ENCODE data around the gene ZNF100.
A peak's percentile ranks its signal among the peaks of the same experiment; 100 is the strongest.

ZNF100 gene

DNA sequence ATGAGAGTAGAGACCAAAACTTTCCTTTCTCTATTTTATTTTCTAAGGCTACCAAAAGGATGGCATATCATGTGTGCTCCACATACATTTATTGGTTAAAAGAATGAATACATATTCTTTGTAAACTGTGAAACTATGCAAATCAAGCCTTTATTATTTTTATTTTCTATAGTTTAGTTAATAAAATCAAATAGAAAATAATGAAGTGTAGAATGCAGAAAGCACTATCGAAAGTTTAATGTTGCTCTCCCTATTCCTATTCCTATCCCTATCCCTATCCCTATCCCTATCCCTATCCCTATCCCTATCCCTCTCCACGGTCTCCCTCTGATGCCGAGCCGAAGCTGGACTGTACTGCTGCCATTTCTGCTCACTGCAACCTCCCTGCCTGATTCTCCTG lies 60.3 kb downstream of the ZNF100 start:
- Histone ChIP-seq H3K4me1 (no peaks in the 10 kb centered on the region), H3K4me3 (no peak overlapping the region), H3K27me3 (no peaks in the 10 kb centered on the region), H3K9me3 (peaks cover 0 to 5% (median 0%) of the 10 kb centered on the region in 3 donors), H3K27ac (no peak overlapping the region), H3K36me3 (no peaks in the 10 kb centered on the region)
- TF ChIP-seq CTCF (IDR thresholded peaks at IDR 0.05): no peak
- intact Hi-C loops (cut with DNase I; ENCODE audit: low total_unique reads): no loop called here
- DNase-seq: no peak

DNA sequence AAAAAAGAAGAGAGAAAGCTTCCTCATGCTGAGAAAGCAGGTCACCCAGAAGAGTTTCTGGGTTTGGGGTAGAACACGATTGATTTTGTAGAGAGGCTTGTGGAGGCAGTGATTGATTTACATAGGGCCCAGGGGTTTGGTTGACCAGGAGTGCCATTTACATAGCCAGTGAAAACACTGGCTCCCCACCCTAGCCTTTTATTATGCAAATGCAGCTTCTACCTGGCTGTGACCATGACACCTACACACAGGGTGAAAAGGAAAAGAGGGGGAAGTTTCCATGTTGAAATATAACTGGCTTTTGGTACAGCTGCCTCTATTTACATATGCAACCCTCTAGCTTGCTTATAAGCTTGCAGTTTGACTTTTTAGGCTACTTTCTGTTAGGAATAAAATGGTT lies 62.0 kb downstream of the ZNF100 start:
- H3K27me3 ChIP-seq: no peaks in the 10 kb centered on the region
- H3K4me1 ChIP-seq: no peaks in the 10 kb centered on the region
- H3K9me3 ChIP-seq: peaks cover 0 to 5% (median 0%) of the 10 kb centered on the region in 3 donors
- TF ChIP-seq CTCF (IDR thresholded peaks at IDR 0.05): no peak
- H3K4me3 ChIP-seq: no peak overlapping the region
- H3K27ac ChIP-seq: no peak overlapping the region
- intact Hi-C loops (cut with DNase I; ENCODE audit: low total_unique reads): no loop called here
- no peaks in the 10 kb centered on the region for H3K36me3 ChIP-seq
- DNase-seq: no peak

DNA sequence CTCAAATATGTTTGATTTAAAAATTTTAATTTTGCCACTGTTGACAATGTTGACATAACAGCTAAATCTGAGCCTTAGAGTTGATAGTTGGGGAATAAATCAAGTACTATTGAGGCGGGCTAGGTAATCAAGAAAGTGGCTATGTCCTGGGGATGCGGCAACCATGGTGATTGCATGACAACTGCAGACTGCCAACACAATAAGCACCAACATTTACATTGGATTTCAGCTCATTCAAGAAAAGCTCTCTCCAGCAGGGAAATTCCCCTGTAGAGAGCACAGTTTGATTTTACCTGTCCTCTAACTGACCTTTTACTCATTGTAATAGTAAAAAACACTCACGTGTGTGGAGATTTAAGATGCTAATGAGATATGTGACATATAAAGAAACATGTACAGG lies 63.1 kb downstream of the ZNF100 start:
- Histone ChIP-seq H3K27ac (no peak overlapping the region), H3K27me3 (no peaks in the 10 kb centered on the region), H3K4me1 (no peaks in the 10 kb centered on the region), H3K36me3 (no peaks in the 10 kb centered on the region), H3K4me3 (no peak overlapping the region), H3K9me3 (peaks cover 0 to 1% (median 0%) of the 10 kb centered on the region in 3 donors)
- intact Hi-C loops (cut with DNase I; ENCODE audit: low total_unique reads): no loop called here
- DNase-seq: no peak
- TF ChIP-seq CTCF (IDR thresholded peaks at IDR 0.05): no peak

DNA sequence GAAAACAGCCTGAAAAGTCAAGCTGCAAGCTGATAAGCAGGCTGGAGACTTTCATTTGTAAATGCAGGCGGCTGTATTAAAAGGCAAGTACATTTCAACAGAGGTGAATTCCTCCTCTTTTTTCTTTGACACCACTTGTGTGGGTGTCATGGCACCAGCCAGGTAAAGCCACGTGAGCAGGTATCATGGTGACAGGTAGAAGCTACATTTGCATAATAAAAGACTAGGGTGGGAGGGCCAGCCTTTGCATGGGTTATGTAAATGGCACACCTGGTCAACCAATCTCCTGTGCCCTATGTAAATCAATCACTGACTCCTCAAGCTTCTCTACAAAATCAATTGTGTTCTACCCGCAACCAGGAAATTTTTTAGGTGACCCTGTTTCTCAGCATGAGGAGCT lies 68.2 kb downstream of the ZNF100 start:
- H3K4me1 ChIP-seq: no peaks in the 10 kb centered on the region
- DNase-seq: no peak
- no peaks in the 10 kb centered on the region for H3K27me3 ChIP-seq
- no peak for TF ChIP-seq CTCF (IDR thresholded peaks at IDR 0.05)
- H3K27ac ChIP-seq: no peak overlapping the region
- H3K4me3 ChIP-seq: no peak overlapping the region
- intact Hi-C loops (cut with DNase I; ENCODE audit: low total_unique reads): no loop called here
- H3K9me3 ChIP-seq: no peaks in the 10 kb centered on the region
- H3K36me3 ChIP-seq: no peaks in the 10 kb centered on the region

DNA sequence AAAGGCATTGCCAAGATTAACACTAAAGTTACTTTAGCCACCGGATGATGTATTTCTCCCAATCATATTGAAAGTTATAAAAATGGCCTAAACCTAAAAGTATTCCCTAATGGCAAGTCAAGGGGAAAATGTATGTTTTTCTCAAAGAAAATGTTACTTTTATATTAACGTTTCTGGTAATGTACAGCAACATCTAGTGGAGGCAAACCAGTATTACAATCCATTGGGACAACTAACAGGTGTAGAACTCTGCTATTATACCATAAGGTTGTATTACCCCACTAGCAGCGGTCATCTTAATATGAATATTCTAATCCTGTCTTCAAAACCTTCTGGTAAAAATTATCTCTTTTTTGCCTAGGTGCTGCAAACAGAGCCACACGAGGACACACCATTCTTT lies 69.2 kb downstream of the ZNF100 start:
- H3K4me1 ChIP-seq: no peaks in the 10 kb centered on the region
- no peaks in the 10 kb centered on the region for H3K9me3 ChIP-seq
- no peak overlapping the region for H3K4me3 ChIP-seq
- no peaks in the 10 kb centered on the region for H3K36me3 ChIP-seq
- TF ChIP-seq CTCF (IDR thresholded peaks at IDR 0.05): peak; percentile 50 to 63
- no peak for DNase-seq
- intact Hi-C loops (cut with DNase I; ENCODE audit: low total_unique reads): no loop called here
- H3K27me3 ChIP-seq: no peaks in the 10 kb centered on the region
- H3K27ac ChIP-seq: no peak overlapping the region

DNA sequence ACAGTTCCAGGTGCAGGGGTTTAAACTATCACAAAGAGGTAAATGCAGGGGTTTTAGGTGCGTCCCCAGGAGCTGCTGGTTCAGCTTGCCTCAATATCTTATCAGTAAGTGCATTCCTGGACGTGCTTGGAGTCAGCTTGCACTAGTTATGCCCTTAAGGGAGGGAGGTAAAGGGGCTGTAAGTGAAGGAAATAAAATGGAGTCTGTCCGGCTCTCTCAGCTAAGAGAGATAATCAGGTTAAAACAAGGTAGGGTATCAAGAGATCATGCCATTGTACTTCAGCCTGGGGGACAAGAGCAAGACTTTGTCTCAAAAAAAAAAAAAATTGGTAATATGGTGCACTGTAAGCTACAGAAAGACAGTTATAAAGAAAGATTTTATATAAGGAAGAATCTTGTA lies 69.7 kb downstream of the ZNF100 start:
- no peak for DNase-seq
- Histone ChIP-seq H3K4me1 (no peaks in the 10 kb centered on the region), H3K4me3 (no peak overlapping the region), H3K27ac (no peak overlapping the region), H3K27me3 (no peaks in the 10 kb centered on the region), H3K9me3 (no peaks in the 10 kb centered on the region), H3K36me3 (no peaks in the 10 kb centered on the region)
- intact Hi-C loops (cut with DNase I; ENCODE audit: low total_unique reads): no loop called here
- no peak for TF ChIP-seq CTCF (IDR thresholded peaks at IDR 0.05)
